OCI-LY3 (cell line): ENCODE data around the gene POLR2B.

Source experiments
- H2AFZ ChIP-seq: fragments of 200-600, 300-600 bp; shearing (Covaris generic); 2 replicates; pipeline ENCODE4 v1.6.0; 2014; ENCODE audit warnings: antibody characterized with exemption, low read depth, low read length
- H3K27ac ChIP-seq: fragments of 200-600, 300-600 bp; sonication (generic); 2 replicates; pipeline ENCODE4 v1.5.1; 2014; ENCODE audit warnings: mild to moderate bottlenecking, low read length, moderate library complexity, mixed read lengths
- H3K27me3 ChIP-seq: fragments of 200-600, 300-600 bp; sonication (generic); 2 replicates; pipeline ENCODE4 v1.6.1; 2014; ENCODE audit warnings: low read depth, low read length, mixed read lengths
- H3K36me3 ChIP-seq: fragments of 200-600, 300-600 bp; sonication (generic); replicated peaks from 2 replicates; pipeline ENCODE3; 2014; ENCODE audit warnings: low read depth, low read length, mixed read lengths
- H3K4me1 ChIP-seq: fragments of 300-600, 200-600 bp; sonication (generic); 2 replicates; pipeline ENCODE4 v1.6.1; 2014; ENCODE audit warnings: low read length, mixed read lengths
- H3K4me2 ChIP-seq: fragments of 200-600, 300-600 bp; sonication (generic); 2 replicates; pipeline ENCODE4 v1.6.1; 2014; ENCODE audit warnings: low read length, mixed read lengths
- H3K4me3 ChIP-seq: fragments of 300-600, 200-600 bp; sonication (generic); 2 replicates; pipeline ENCODE4 v1.5.1; 2014; ENCODE audit warnings: antibody characterized with exemption, mild to moderate bottlenecking, low read length, moderate library complexity
- H3K79me2 ChIP-seq: fragments of 300-600, 200-600 bp; shearing (Covaris generic); 2 replicates; pipeline ENCODE4 v1.6.1; 2014; ENCODE audit warnings: mild to moderate bottlenecking, low read length, mixed read lengths
- H3K9ac ChIP-seq: fragments of 300-600, 200-600 bp; shearing (Covaris generic); 2 replicates; pipeline ENCODE4 v1.6.0; 2014; ENCODE audit warnings: mild to moderate bottlenecking, low read length, moderate library complexity
- H3K9me3 ChIP-seq: fragments of 200-600, 300-600 bp; shearing (Covaris generic); 2 replicates; pipeline ENCODE4 v1.6.1; 2014; ENCODE audit warnings: low read length, mixed read lengths; ENCODE audit not compliant: insufficient read depth
- H4K20me1 ChIP-seq: fragments of 200-600, 300-600 bp; sonication (generic); 2 replicates; pipeline ENCODE4 v1.6.1; 2016; ENCODE audit warnings: low read length, mixed read lengths; ENCODE audit not compliant: insufficient read depth
- CTCF ChIP-seq: fragments of 200-600, 300-600 bp; sonication (generic); IDR thresholded peaks from 2 replicates; pipeline ENCODE4 v1.5.1; 2014; ENCODE audit warnings: antibody characterized with exemption, low read length, low read depth
- EZH2phosphoT487 ChIP-seq: fragments of 200-600 bp; shearing (Covaris generic); IDR thresholded peaks from 2 replicates; pipeline ENCODE4 v1.6.1; 2018; ENCODE audit warnings: antibody characterized with exemption, mixed run types, low read depth

The POLR2B gene

DNA sequence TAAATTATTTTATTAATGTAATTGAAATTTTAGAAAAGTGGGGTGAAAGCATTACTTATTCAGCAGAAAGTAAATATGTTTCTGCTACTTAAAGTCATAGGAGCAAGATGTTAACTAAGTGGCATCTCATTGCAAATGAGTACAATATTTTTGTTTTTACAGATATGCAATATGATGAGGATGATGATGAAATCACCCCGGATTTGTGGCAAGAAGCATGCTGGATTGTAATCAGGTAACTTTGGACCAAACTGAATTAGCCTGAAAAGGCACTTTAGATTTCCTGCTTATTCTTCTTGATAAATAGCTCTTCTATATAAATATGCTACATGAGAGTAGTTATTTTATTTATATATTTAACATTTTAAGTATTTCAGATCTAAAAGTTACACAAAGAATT is 7.5 kb downstream of the POLR2B start:
- no peaks in the 10 kb centered on the region for H3K9me3 ChIP-seq
- no peak overlapping the region for H2AFZ ChIP-seq
- no peak for TF ChIP-seq EZH2phosphoT487
- TF ChIP-seq CTCF, result no peak
- peaks cover 97% of the 10 kb centered on the region for H3K79me2 ChIP-seq
- H3K27me3 ChIP-seq, result no peaks in the 10 kb centered on the region
- H3K4me3 ChIP-seq, result no peak overlapping the region
- peaks cover 53% of the 10 kb centered on the region for H4K20me1 ChIP-seq
- H3K27ac ChIP-seq, result no peak overlapping the region
- peaks cover 12% of the 10 kb centered on the region for H3K4me1 ChIP-seq
- no peak overlapping the region for H3K4me2 ChIP-seq
- H3K36me3 ChIP-seq, result peaks cover 56% of the 10 kb centered on the region
- no peak overlapping the region for H3K9ac ChIP-seq

GRCh38 chr4:56986952-56987351 is 8.3 kb downstream of the POLR2B start:
- Histone ChIP-seq H3K4me2 (no peak overlapping the region), H3K36me3 (peaks cover 56% of the 10 kb centered on the region), H3K79me2 (peaks cover 97% of the 10 kb centered on the region), H3K27ac (no peak overlapping the region), H3K4me1 (peaks cover 12% of the 10 kb centered on the region), H3K9me3 (no peaks in the 10 kb centered on the region), H3K4me3 (no peak overlapping the region), H4K20me1 (peaks cover 46% of the 10 kb centered on the region), H3K9ac (no peak overlapping the region), H2AFZ (no peak overlapping the region), H3K27me3 (no peaks in the 10 kb centered on the region)
- TF ChIP-seq CTCF, result no peak
- TF ChIP-seq EZH2phosphoT487, result no peak

GRCh38 chr4:56990109-56990905 is 11.6 kb downstream of the POLR2B start:
- H3K79me2 ChIP-seq, result peaks cover 72% of the 10 kb centered on the region
- peaks cover 66% of the 10 kb centered on the region for H3K36me3 ChIP-seq
- H3K4me2 ChIP-seq, result no peak overlapping the region
- H3K27ac ChIP-seq, result no peak overlapping the region
- no peaks in the 10 kb centered on the region for H3K27me3 ChIP-seq
- H3K4me1 ChIP-seq, result peaks cover 12% of the 10 kb centered on the region
- H3K9ac ChIP-seq, result no peak overlapping the region
- no peak overlapping the region for H2AFZ ChIP-seq
- no peaks in the 10 kb centered on the region for H3K9me3 ChIP-seq
- H4K20me1 ChIP-seq, result peaks cover 30% of the 10 kb centered on the region
- TF ChIP-seq EZH2phosphoT487, result no peak
- TF ChIP-seq CTCF, result no peak
- no peak overlapping the region for H3K4me3 ChIP-seq

DNA sequence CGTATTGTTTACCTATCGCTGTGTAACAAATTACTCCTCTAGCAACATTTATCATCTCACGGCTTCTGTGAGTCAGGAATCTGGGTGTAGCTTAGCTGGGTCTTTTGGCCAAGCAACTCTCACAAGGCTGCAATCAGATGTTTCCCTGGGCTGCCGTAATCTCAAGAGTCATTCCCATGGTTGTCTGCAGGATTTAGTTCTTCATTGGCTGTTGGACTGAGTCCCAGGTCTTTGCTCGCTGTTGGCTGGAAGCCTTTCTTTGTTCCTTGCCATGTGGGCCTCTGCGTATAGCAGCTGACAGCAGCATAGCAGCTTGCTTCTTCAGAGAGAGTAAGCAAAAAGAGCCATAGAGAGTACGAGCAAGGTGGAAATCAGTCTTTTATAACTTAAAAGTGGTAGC is 16.8 kb downstream of the POLR2B start:
- no peaks in the 10 kb centered on the region for H3K27me3 ChIP-seq
- peaks cover 28% of the 10 kb centered on the region for H3K79me2 ChIP-seq
- no peak overlapping the region for H3K9ac ChIP-seq
- H4K20me1 ChIP-seq, result peaks cover 7% of the 10 kb centered on the region
- H3K9me3 ChIP-seq, result no peaks in the 10 kb centered on the region
- no peaks in the 10 kb centered on the region for H3K4me1 ChIP-seq
- H3K27ac ChIP-seq, result no peak overlapping the region
- no peak overlapping the region for H3K4me2 ChIP-seq
- peaks cover 55% of the 10 kb centered on the region for H3K36me3 ChIP-seq
- H3K4me3 ChIP-seq, result no peak overlapping the region
- no peak overlapping the region for H2AFZ ChIP-seq
- TF ChIP-seq EZH2phosphoT487, result no peak
- no peak for TF ChIP-seq CTCF
